IMR-90 (cell line): ENCODE data around the gene OR2A2. TPM values are rescaled to one million over a fixed set of nuclear protein-coding genes. Genes with fewer than 3 reads are reported as not detected.

ENCODE experiments used
- ATAC-seq: fragments of 200-7000 bp; cut with Tn5 transposase; 2 replicates; pipeline ENCODE4 v1.9.1; 2020; ENCODE audit warnings: low read depth, mild to moderate bottlenecking, moderate library complexity
- BruUV-seq: library from RNA; stranded (reverse); fragments of 400-500 nt; replicated peaks from 2 replicates; lab custom pipeline; 2021; lab: Mats Ljungman, UMichigan
- CTCF ChIA-PET: fragments of 300-600 bp; formaldehyde crosslinking; extraction: SDS; loops from one replicate; lab custom pipeline; 2021; ENCODE audit warnings: antibody characterized with exemption; lab: Yijun Ruan, JAX
- POLR2A ChIA-PET: fragments of 300-600 bp; sonication (Branson Sonifier 250); formaldehyde crosslinking; loops from one replicate; lab custom pipeline; 2022; ENCODE audit warnings: antibody characterized with exemption; ENCODE audit not compliant: unreplicated experiment; lab: Charles Lee
- DNase-seq: peaks from one replicate; pipeline ENCODE4 v3.0.0; 2013
- H2AFZ ChIP-seq: replicated peaks from 2 replicates; pipeline ENCODE3; 2013; ENCODE audit warnings: low read length, mild to moderate bottlenecking; ENCODE audit not compliant: poor library complexity
- H2AK5ac ChIP-seq: 2 replicates; pipeline ENCODE4 v1.6.1; 2013; ENCODE audit warnings: low read depth, low read length, inconsistent platforms
- H2AK9ac ChIP-seq: replicated peaks from 2 replicates; pipeline ENCODE3; 2013; ENCODE audit warnings: mild to moderate bottlenecking, low read depth, low read length, moderate library complexity; ENCODE audit not compliant: poor library complexity
- H2BK120ac ChIP-seq: 2 replicates; pipeline ENCODE4 v1.6.1; 2013; ENCODE audit warnings: low read depth, low read length, inconsistent platforms
- H2BK15ac ChIP-seq: 3 replicates; pipeline ENCODE4 v1.6.1; 2013; ENCODE audit warnings: low read depth, low read length, inconsistent platforms
- H2BK20ac ChIP-seq: 2 replicates; pipeline ENCODE4 v1.6.1; 2013; ENCODE audit warnings: low read depth, mild to moderate bottlenecking, inconsistent platforms, low read length, moderate library complexity
- H2BK5ac ChIP-seq: 2 replicates; pipeline ENCODE4 v1.6.1; 2013; ENCODE audit warnings: mild to moderate bottlenecking, low read depth, low read length, inconsistent platforms; ENCODE audit not compliant: poor library complexity, severe bottlenecking
- H3K14ac ChIP-seq: replicated peaks from 2 replicates; pipeline ENCODE4 v1.6.1; 2013; ENCODE audit warnings: low read depth, low read length, inconsistent platforms
- H3K18ac ChIP-seq: 2 replicates; pipeline ENCODE4 v1.6.1; 2013; ENCODE audit warnings: low read depth, low read length, control low read depth
- H3K23ac ChIP-seq: 2 replicates; pipeline ENCODE4 v1.6.1; 2013; ENCODE audit warnings: low read depth, low read length, inconsistent platforms
- H3K27ac ChIP-seq: 2 replicates; pipeline ENCODE4 v1.5.1; 2013; ENCODE audit warnings: mild to moderate bottlenecking, control low read depth, low read length; ENCODE audit not compliant: insufficient read depth
- H3K27me3 ChIP-seq: 2 replicates; pipeline ENCODE4 v1.6.1; 2013; ENCODE audit warnings: low read length; ENCODE audit not compliant: control insufficient read depth, insufficient read depth
- H3K36me3 ChIP-seq: 2 replicates; pipeline ENCODE4 v1.6.1; 2013; ENCODE audit warnings: low read length, mixed read lengths; ENCODE audit not compliant: control insufficient read depth, insufficient read depth
- H3K4ac ChIP-seq: 2 replicates; pipeline ENCODE4 v1.6.1; 2013; ENCODE audit warnings: low read depth, low read length, inconsistent platforms
- H3K4me1 ChIP-seq: 2 replicates; pipeline ENCODE4 v1.6.1; 2013; ENCODE audit warnings: low read length, mixed read lengths; ENCODE audit not compliant: control insufficient read depth, insufficient read depth
- H3K4me2 ChIP-seq: 2 replicates; pipeline ENCODE4 v1.6.1; 2013; ENCODE audit warnings: low read depth, mild to moderate bottlenecking, control low read depth, low read length, moderate library complexity
- H3K4me3 ChIP-seq: 2 replicates; pipeline ENCODE4 v1.5.1; 2013; ENCODE audit warnings: low read depth, mild to moderate bottlenecking, control low read depth, low read length, moderate library complexity; ENCODE audit not compliant: insufficient read depth
- H3K56ac ChIP-seq: 2 replicates; pipeline ENCODE4 v1.6.1; 2013; ENCODE audit warnings: low read length, inconsistent platforms; ENCODE audit not compliant: insufficient read depth; ENCODE audit errors: extremely low read depth
- H3K79me1 ChIP-seq, 2 experiments: 2 replicates each; pipeline ENCODE4 v1.6.1; 2013; ENCODE audit warnings: low read length in 2 of 2, inconsistent platforms in 1 of 2, low read depth in 1 of 2
- H3K9ac ChIP-seq: 2 replicates; pipeline ENCODE4 v1.6.1; 2013; ENCODE audit warnings: low read depth, low read length, control low read depth
- H3K9me1 ChIP-seq: 2 replicates; pipeline ENCODE4 v1.6.1; 2013; ENCODE audit warnings: low read length, inconsistent platforms; ENCODE audit not compliant: insufficient read depth
- H3K9me3 ChIP-seq: 2 replicates; pipeline ENCODE4 v1.6.1; 2013; ENCODE audit warnings: low read length; ENCODE audit not compliant: control insufficient read depth, insufficient read depth
- H4K20me1 ChIP-seq: 2 replicates; pipeline ENCODE4 v1.6.1; 2013; ENCODE audit warnings: low read length, inconsistent platforms; ENCODE audit not compliant: insufficient read depth
- H4K5ac ChIP-seq: 2 replicates; pipeline ENCODE4 v1.6.1; 2013; ENCODE audit warnings: mild to moderate bottlenecking, low read depth, low read length, control low read depth
- H4K8ac ChIP-seq, 2 experiments: 2 replicates each; pipeline ENCODE4 v1.6.1; 2013; ENCODE audit warnings: low read depth in 2 of 2, low read length in 2 of 2, control low read depth in 1 of 2, inconsistent platforms in 1 of 2
- H4K91ac ChIP-seq: 2 replicates; pipeline ENCODE4 v1.6.1; 2013; ENCODE audit warnings: low read depth, low read length, inconsistent platforms; ENCODE audit not compliant: insufficient read depth
- POLR2A ChIP-seq: IDR thresholded peaks from 2 replicates; pipeline ENCODE4 v1.6.1; 2012; ENCODE audit warnings: mild to moderate bottlenecking, low read depth, low read length
- RAD21 ChIP-seq: IDR thresholded peaks from 2 replicates; pipeline ENCODE4 v1.6.1; 2012; ENCODE audit warnings: low read length, improper control_type of control experiment
- RCOR1 ChIP-seq: IDR thresholded peaks from 2 replicates; pipeline ENCODE4 v1.6.1; 2012; ENCODE audit warnings: mild to moderate bottlenecking, low read length, improper control_type of control experiment; ENCODE audit not compliant: insufficient replicate concordance
- SMC3 ChIP-seq: fragments of 150-350 bp; IDR thresholded peaks from 2 replicates; pipeline ENCODE4 v1.6.1; 2016; ENCODE audit warnings: low read depth, mild to moderate bottlenecking, antibody characterized with exemption, low read length, moderate library complexity
- USF2 ChIP-seq: fragments of 150-350 bp; IDR thresholded peaks from 2 replicates; pipeline ENCODE4 v1.6.1; 2017; ENCODE audit warnings: mild to moderate bottlenecking, antibody characterized with exemption, low read length, low read depth
- dilution Hi-C: fragments of 300-500 bp; cut with HindIII; formaldehyde crosslinking; loops from one replicate; pipeline ENCODE4 v1.14.3; 2018; ENCODE audit warnings: low sequenced_read_pairs; ENCODE audit not compliant: unreplicated experiment
- in situ Hi-C: fragments of 300-500 bp; cut with MboI; formaldehyde crosslinking; loops from 3 replicates; pipeline ENCODE4 v1.14.3; 2019; ENCODE audit warnings: low sequenced_read_pairs, inconsistent platforms, mixed read lengths
- intact Hi-C: fragments of 100-400 bp; cut with micrococcal nuclease; formaldehyde crosslinking; loops from 2 replicates; pipeline ENCODE4 v1.10.0; 2022
- polyA plus RNA-seq, 3 experiments: library from polyadenylated mRNA; depleted of rRNA; stranded (reverse); fragments of >200 nt; gene quantifications; 2 replicates each; pipeline ENCODE4 v1.2.3, GENCODE V29; 2012; ENCODE audit warnings: low replicate concordance in 1 of 3
- total RNA-seq: library from RNA; depleted of rRNA; stranded (reverse); fragments of >200 nt; gene quantifications from 2 replicates; pipeline ENCODE4 v1.2.3, GENCODE V29; 2012

OR2A2 gene
- total and polyA plus RNA-seq, 2 of the 4 experiments (the other 2 are of a cell fraction), result not detected

- no peak for ATAC-seq
- Histone ChIP-seq H3K4ac (no peak overlapping the region), H3K79me1 (no peaks in the 10 kb centered on the region), H4K8ac (no peak overlapping the region), H3K9me1 (no peaks in the 10 kb centered on the region), H3K36me3 (no peaks in the 10 kb centered on the region), H2BK120ac (no peak overlapping the region), H3K27ac (no peak overlapping the region), H3K27me3 (no peaks in the 10 kb centered on the region), H3K9me3 (no peaks in the 10 kb centered on the region), H4K91ac (no peak overlapping the region), H2AK5ac (no peak overlapping the region), H3K18ac (no peak overlapping the region), H3K56ac (no peak overlapping the region), H4K5ac (no peak overlapping the region), H3K14ac (no peak overlapping the region), H3K4me3 (no peak overlapping the region), H2AFZ (no peak overlapping the region), H3K23ac (no peak overlapping the region), H2BK20ac (no peak overlapping the region), H3K9ac (no peak overlapping the region), H2BK5ac (no peak overlapping the region), H3K4me1 (no peaks in the 10 kb centered on the region), H2BK15ac (no peak overlapping the region), H2AK9ac (no peak overlapping the region), H3K4me2 (no peak overlapping the region), H4K20me1 (no peaks in the 10 kb centered on the region)
- POLR2A ChIA-PET, result no interaction called here
- no peak for DNase-seq
- TF ChIP-seq RCOR1 (no peak), RAD21 (no peak), USF2 (no peak), POLR2A (no peak), SMC3 (no peak)
- intact Hi-C loops (no loop called here), in situ Hi-C loops (no loop called here), dilution Hi-C loops (no loop called here)
- CTCF ChIA-PET, result no interaction called here
- BruUV-seq, result no TSS peak
Measured at GRCh38 chr7:144098776-144099175, 10.6 kb upstream of the OR2A2 start.
